Measurements from ENCODE around the gene GRIK3. TPM values are rescaled to one million over a fixed set of nuclear protein-coding genes. Genes with fewer than 3 reads are reported as not detected.

GRIK3 gene
- total RNA-seq, 1 experiment from 2014 or later, result not detected

DNA sequence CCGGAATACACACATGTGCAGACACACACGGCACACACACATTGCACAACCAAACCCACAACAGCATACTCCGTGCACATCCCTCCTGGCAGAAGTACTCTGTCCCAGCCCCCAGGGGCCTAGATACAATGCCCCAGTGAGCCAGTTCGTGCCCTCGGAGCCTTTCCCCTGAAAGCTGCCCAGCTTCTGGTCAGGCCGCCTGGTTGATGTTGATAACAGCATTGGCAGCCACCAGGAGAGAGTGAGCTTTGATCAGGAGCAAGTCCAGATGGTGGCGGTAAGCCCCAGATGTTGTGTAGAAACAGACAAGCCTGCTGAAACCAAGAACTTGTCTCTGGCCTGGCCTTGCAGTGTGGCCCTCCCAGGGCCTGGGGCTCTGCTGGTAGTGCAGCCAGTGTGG lies 109.1 kb downstream of the GRIK3 start:
- Histone ChIP-seq H3K4me1 (ENCODE audit: insufficient read depth, low read length) (no peaks in the 10 kb centered on the region), H2AFZ (ENCODE audit: low read length) (no peak overlapping the region), H3F3A (ENCODE audit: low read length, unreplicated experiment) (no peaks in the 10 kb centered on the region), H3K9ac (ENCODE audit: low read length) (no peak overlapping the region), H4K20me1 (ENCODE audit: low read length) (no peaks in the 10 kb centered on the region), H3K36me3 (ENCODE audit: low read depth, low read length) (no peaks in the 10 kb centered on the region), H3K9me2 (replicated peaks; ENCODE audit: low read length) (no peaks in the 10 kb centered on the region), H3K4me2 (ENCODE audit: low read length) (no peak overlapping the region), H3K27me3 (ENCODE audit: low read length) (peaks cover 7% of the 10 kb centered on the region; the same call in 1 of the 2 replicates), H3K27ac (ENCODE audit: low read length) (no peak overlapping the region), H3K4me3 (ENCODE audit: low read length) (no peak overlapping the region), H3K79me2 (ENCODE audit: low read length) (no peaks in the 10 kb centered on the region), H3K9me3 (ENCODE audit: low read length) (no peaks in the 10 kb centered on the region)
- ChIA-PET POLR2A (ENCODE audit: unreplicated experiment) (no interaction called here), CTCF (no interaction called here)
- intact Hi-C loops (cut with micrococcal nuclease), result no loop called here
- DNase-seq, result no peak
- TF ChIP-seq, protein P1, sequence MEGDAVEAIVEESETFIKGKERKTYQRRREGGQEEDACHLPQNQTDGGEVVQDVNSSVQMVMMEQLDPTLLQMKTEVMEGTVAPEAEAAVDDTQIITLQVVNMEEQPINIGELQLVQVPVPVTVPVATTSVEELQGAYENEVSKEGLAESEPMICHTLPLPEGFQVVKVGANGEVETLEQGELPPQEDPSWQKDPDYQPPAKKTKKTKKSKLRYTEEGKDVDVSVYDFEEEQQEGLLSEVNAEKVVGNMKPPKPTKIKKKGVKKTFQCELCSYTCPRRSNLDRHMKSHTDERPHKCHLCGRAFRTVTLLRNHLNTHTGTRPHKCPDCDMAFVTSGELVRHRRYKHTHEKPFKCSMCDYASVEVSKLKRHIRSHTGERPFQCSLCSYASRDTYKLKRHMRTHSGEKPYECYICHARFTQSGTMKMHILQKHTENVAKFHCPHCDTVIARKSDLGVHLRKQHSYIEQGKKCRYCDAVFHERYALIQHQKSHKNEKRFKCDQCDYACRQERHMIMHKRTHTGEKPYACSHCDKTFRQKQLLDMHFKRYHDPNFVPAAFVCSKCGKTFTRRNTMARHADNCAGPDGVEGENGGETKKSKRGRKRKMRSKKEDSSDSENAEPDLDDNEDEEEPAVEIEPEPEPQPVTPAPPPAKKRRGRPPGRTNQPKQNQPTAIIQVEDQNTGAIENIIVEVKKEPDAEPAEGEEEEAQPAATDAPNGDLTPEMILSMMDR (conservative IDR thresholded peaks at IDR 0.05; ENCODE audit: low read depth, low read length), result no peak
- TF ChIP-seq EZH2phosphoT487 (IDR thresholded peaks at IDR 0.05; ENCODE audit: borderline replicate concordance, low read length) (no peak), EZH2 (IDR thresholded peaks at IDR 0.05; ENCODE audit: low read length, unreplicated experiment) (no peak)
- no peak for ATAC-seq
- BruUV-seq (replicated peaks), result no TSS peak

DNA sequence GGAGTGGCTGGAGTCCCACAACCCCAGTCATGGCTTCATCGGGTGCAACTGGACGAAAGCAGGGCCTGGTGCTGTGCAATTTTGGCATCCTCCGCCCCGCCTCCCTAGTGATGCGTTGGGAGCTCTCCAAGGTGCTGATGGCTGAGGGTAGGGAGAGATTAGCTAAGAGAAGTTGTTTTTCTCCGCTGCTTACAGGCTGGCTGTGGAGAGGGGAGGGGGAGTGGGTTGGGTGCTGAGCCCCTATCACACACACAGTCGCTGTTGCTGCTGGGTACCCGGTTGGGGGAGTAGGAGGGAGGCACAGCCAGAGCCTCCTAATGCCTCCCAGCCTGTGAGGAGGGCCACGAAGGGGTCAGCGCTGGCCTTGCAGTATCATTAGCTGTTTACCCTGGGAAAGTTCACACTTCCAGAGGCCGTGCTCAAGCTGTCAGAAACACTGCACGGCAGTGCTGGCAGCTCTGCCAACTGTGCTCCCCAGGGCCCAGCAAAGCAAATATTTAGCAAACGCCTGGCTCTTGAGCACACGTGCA lies 110.0 kb downstream of the GRIK3 start:
- no TSS peak for BruUV-seq (replicated peaks)

More for the DNA sequence above, 110.0 kb downstream of the GRIK3 start:
- Histone ChIP-seq H3K79me2 (ENCODE audit: low read length) (no peaks in the 10 kb centered on the region), H3K36me3 (ENCODE audit: low read depth, low read length) (no peaks in the 10 kb centered on the region), H4K20me1 (ENCODE audit: low read length) (no peaks in the 10 kb centered on the region), H3K9ac (ENCODE audit: low read length) (no peak overlapping the region), H3F3A (ENCODE audit: low read length, unreplicated experiment) (no peaks in the 10 kb centered on the region), H3K27me3 (ENCODE audit: low read length) (peaks cover 7% of the 10 kb centered on the region; the same call in 1 of the 2 replicates), H3K4me1 (ENCODE audit: insufficient read depth, low read length) (no peaks in the 10 kb centered on the region), H2AFZ (ENCODE audit: low read length) (no peak overlapping the region), H3K27ac (ENCODE audit: low read length) (no peak overlapping the region), H3K4me3 (ENCODE audit: low read length) (no peak overlapping the region), H3K4me2 (ENCODE audit: low read length) (no peak overlapping the region), H3K9me2 (replicated peaks; ENCODE audit: low read length) (no peaks in the 10 kb centered on the region), H3K9me3 (ENCODE audit: low read length) (no peaks in the 10 kb centered on the region)
- DNase-seq, result peak; percentile 60
- intact Hi-C loops (cut with micrococcal nuclease), result no loop called here
- ChIA-PET CTCF (no interaction called here), POLR2A (ENCODE audit: unreplicated experiment) (no interaction called here)
- TF ChIP-seq EZH2phosphoT487 (IDR thresholded peaks at IDR 0.05; ENCODE audit: borderline replicate concordance, low read length), result no peak
- TF ChIP-seq, protein P1 (conservative IDR thresholded peaks at IDR 0.05; ENCODE audit: low read depth, low read length), result no peak
- no peak for TF ChIP-seq EZH2 (IDR thresholded peaks at IDR 0.05; ENCODE audit: low read length, unreplicated experiment)
- ATAC-seq, result no peak
